GM19351 (cell line): ENCODE results near the gene C12orf57.

Source experiments
- ATAC-seq: cut with Tn5 transposase; IDR thresholded peaks from one replicate; pipeline ENCODE4 v1.9.1; 2021; ENCODE audit warnings: mild to moderate bottlenecking, moderate library complexity; ENCODE audit not compliant: unreplicated experiment

The C12orf57 gene

DNA sequence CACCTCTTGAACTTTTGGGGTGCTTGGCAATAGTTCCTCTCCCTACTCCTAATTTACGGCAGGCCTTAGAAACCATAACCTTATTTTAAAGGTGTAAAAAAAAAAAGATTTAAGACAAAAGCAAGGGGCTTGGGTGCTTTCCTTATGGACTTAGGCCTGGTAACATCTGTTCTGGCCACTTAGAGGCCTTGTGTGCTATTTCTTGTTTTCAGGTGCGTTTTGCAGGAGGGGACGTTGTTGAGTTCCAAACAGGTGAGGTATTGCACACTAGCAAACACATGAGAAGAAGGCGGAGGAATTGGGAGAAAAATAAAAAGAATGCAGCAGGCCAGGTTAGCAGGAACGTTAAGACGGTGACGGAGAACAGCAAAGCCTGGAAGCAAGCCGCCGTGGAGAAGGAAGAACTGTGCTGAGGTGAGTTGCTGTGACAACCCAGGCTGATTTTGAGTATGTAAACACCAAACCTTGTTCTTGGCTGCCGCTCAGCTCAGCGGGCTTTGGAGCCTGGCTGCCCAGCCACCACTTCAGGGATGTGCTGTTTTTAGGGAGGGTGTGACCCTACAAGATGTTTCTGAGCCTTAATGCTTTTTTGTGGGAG is 44.2 kb downstream of the C12orf57 start:
- ATAC-seq: no peak
